HL-60/S4 treated with phorbol 12-myristate 13-acetate at 8.2 ng/mL for 4 days and 3 days (cell line): ENCODE measurements around the gene MRPL20.
"Not testable (repeated sequence)": the region's sequence is repeated elsewhere in the genome, so short reads cannot be mapped to it uniquely, and the experiment has no call there.

Experiments
- in situ Hi-C: fragments of 300-500 bp; cut with MboI; formaldehyde crosslinking; loops from 2 replicates; pipeline ENCODE4 v1.15.0; 2022; ENCODE audit warnings: low sequenced_read_pairs

The MRPL20 gene

DNA sequence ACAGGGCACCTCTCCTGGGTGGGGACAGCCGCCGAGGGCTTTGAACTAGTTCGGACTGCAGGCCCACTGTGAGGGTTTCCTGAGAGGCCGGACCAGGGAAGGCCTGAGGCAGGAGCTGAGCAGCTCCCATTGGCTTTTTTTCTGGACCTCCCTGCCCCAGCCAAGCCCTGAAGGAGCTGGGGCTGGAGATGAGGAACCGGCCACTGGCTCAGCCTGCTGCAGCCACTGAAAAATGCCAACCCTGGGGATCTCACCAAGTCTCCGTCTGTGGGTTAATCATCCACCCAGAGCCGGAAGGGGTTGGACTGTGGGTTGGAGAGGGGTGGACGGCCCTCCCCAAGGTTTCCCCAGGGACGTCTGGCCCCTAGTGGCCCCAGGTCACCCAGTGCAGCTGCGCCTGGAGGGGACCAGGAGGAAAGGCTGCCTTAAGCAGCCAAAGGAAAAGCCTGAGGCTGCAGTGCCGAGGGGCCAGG is 30.8 kb upstream of the MRPL20 start:
- in situ Hi-C loops = no loop called here

GRCh38 chr1:1437033-1437903 is 30.2 kb upstream of the MRPL20 start:
- in situ Hi-C loops = no loop called here

- in situ Hi-C loops = no loop called here
Measured at GRCh38 chr1:1436630-1437032, 29.5 kb upstream of the MRPL20 start.

- in situ Hi-C loops = no loop called here
Measured at GRCh38 chr1:1435911-1436629, 29.0 kb upstream of the MRPL20 start.

DNA sequence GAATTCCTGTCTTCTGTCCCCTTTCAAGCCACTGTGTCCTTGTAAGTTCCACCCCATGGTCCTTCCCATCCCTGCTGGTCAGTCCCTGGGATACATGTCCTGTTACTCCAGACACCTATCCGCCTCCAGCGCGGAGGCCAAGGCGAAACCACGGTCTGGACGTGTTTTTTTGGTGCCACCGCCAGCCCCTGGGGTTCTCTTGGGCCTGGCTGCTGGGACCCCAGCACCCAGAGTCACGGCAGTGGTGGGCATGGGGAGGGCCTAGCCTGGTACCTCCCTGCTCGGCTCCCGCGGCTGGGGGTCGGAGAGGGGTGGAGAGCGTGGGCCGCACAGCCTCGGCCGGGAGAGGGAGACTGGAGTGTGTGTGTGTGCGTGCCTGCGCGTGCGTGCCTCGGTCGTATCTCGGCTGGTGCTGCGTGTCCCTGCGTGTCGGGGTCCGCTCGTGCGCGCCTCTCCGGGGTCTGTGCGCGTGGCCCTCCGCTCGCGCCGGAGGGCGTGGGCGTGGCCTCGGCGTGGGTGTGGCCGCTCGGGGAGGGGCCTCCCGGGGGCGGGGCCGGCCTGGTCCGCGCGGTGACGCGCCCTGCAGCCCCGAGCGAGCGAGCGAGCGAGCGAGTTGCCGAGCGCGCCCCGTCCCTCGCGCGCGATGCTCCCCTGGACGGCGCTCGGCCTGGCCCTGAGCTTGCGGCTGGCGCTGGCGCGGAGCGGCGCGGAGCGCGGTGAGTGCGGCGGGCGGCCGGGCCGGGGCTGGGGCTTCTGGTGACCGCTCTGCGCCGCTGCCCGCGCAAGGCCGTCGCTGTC is 28.2 kb upstream of the MRPL20 start, which contains the start of gene VWA1:
Gene VWA1, plus strand, starts transcription at position 585 of the 798 bp plus-strand sequence. Its CDS starts 59 bp downstream, at position 644.
- in situ Hi-C loops = no loop called here

- in situ Hi-C loops = no loop called here
Measured at GRCh38 chr1:1434824-1435105, 27.7 kb upstream of the MRPL20 start.

- in situ Hi-C loops = no loop called here
Measured at GRCh38 chr1:1434131-1434823, 27.2 kb upstream of the MRPL20 start.

DNA sequence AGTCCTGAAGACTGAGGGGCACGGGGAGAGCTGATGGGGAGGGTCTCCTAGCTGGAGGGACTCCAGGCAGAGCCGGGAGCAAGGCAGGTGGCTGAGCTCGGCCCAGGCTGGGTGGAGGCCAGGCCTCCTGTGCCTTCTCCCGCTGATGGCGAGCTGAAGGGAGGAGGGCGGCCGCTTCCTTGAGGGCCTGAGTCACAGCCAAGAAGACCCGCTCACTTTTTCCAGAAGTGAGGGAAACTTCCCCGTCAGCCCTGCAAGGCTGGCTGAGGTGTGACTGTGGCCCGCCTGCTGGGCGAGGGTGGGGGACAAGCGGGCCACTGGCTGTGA is 26.7 kb upstream of the MRPL20 start:
- in situ Hi-C loops = no loop called here

- in situ Hi-C loops = no loop called here
Measured at GRCh38 chr1:1432951-1433803, 26.1 kb upstream of the MRPL20 start.

DNA sequence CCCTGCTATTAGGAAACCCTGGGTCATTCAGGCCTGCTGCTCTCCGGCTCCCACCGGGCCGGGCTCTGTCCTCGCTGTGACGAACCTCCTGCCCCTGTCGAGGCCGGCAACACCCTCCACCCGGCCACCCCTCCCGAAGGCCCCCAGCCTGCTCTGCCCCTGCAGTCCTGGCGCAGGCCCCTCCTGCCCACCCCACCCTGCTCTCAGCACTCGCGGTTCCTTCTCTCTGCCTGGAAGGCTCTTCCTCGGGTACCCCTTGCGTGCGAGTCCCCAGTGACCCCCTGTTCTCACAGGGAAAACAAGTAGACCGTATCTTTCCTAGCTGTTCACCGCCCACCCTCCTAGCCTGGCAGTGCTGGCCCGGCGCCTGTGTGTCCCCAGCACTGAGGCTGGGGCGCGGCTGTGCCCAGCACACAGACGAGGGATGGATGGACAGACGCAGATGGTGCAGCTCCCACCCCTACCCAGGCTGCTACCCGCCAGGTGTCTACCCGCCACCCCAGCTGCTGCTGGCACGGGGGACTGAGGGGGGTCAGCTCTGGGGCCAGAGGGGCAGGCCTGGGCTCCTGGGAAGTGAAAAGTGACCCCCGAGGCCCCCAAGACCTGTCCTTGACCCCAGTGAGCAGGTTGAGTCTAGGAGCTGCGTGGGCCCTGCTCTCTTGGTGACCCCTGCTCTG is 25.3 kb upstream of the MRPL20 start:
- in situ Hi-C loops = no loop called here

DNA sequence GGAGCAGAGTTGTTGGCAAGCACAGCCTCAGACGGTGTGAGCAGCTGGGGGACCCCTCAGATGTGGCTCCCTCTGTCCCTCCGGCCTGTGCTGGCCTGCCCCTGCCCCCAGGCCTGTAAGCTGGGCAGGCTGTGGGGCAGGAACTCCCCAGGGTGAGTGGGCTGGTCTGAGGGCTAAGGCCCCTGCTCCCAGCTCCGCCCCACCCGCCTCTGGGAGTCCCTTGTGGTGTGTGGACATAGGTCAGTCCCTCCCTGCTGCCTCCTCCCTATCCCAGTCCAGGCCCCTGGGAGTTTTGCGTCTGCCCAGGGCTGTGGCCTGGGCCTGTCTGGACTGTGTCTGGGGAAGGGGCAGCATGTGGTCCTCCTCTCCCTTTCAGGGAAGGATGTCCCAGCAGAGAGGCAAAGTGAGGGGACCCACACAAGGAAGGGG is 24.8 kb upstream of the MRPL20 start:
- in situ Hi-C loops = no loop called here

DNA sequence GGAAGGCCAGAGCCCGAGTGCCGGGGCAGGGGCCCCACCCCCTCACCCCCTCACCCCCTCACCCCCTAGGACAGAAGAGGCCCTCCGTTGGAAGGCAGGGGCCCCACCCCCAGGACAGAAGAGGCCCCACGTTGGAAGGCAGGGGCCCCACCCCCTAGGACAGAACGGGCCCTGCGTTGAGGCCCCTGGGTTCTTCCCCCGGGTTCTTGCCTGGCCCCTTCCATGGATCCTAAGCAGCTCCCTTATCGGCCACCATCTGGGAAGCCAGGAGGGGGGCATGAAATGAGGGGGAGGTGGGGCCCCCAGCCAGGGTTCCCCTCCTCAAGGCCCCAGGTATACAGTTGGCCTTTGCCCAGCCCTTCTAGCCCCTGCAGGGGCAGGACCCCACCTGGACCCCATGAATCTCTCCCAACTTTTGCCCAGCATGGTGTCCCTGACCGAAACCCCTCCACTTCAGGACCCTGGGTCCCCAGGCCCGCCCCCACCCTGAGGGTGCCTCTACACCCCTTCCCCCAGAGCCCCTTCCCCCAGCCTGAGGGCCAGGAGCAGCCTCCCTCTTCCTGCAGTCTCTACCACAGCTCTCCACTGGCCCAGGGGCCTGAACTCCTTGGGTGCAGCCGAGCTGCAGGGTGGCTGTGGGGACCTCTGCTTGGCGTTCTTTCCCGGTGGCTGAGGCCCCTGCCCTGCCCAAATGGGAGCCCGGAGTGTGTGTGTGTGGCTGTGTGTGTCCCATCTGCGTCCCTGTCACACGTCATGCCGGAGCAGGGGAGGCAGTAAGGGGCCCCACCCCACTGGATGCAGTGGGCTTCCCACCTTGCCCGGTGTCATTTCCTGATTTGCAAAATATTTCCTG is 24.1 kb upstream of the MRPL20 start:
- in situ Hi-C loops = no loop called here

DNA sequence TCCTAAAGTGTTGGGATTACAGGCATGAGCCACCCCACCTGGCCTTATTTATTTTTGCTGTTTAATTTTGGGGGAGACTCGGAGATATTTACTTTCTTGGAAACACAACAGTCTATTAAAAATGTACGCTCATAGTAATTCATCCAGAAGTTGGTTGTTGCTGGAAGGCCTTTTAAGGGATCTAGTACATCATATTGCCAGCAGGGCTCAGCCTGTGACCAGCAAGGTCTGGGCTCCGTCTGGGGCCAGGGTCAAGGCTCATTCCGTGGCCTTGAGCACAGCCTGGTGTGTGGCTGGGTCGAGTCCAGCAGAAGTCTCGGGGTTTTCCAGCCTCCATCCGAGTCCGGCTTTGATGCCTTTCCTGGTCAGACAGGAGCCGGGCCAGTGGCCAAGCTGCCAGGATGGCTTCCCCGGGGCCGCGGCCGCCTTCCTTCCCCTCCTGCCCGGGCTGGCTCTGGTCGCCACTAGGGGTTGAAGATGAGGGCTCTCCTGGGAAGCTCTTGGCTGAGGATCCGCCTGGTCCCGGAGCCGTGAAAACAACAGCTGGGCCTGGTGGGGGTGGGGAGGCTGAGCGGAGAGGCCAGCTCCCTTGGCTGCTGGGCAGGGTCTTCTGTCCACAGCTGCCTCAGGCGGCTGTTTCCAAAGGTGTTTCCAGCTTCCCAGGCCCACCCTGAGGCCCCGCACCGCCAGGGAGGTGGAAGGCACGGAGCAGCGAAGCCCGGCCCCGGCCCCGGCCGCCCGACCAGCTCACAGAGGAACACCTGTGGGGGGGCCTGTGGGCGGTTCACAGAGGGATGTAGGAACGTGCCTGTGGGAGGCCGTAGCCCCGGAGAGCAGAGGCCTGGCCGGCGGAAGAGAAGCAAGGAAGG is 23.3 kb upstream of the MRPL20 start:
- in situ Hi-C loops = no loop called here

- in situ Hi-C loops = no loop called here
Measured at GRCh38 chr1:1429671-1430073, 22.6 kb upstream of the MRPL20 start.

DNA sequence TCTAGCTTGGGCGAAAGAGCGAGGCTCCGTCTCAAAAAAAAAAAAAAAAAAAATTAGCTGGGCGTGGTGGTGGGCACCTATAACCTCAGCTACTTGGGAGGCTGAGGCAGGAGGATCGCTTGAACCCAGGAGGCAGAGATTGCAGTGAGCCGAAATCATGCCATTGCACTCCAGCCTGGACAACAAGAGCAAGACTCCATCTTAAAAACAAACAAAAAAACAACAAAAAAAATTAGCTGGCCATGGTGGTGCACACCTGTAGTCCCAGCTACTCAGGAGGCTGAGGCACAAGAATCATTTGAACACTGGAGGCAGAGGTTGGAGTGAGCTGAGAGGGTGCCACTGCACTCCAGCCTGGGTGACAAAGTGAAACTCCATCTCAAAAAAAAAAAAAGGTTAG is 21.9 kb upstream of the MRPL20 start:
- in situ Hi-C loops = not testable (repeated sequence)

DNA sequence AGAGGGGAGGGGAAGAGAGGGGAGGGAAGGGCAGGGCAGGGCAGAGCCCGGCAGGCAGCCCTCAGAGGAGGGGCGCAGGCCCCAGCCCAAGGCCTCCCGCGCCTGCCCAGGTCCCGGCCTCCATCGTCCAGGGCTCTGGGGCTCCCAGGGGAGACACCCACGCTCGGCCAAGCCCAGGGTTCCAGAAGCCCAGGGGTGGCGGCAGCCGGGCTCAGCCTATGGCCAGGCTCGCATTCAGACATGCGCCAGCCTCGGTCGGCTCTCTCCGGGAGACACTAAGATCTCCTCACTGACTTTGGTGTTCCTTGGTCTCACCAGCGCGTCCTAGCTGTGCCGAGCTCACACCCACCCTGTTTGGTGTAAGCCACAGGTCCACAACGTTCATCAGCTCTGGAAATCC is 21.1 kb upstream of the MRPL20 start:
- in situ Hi-C loops = no loop called here

DNA sequence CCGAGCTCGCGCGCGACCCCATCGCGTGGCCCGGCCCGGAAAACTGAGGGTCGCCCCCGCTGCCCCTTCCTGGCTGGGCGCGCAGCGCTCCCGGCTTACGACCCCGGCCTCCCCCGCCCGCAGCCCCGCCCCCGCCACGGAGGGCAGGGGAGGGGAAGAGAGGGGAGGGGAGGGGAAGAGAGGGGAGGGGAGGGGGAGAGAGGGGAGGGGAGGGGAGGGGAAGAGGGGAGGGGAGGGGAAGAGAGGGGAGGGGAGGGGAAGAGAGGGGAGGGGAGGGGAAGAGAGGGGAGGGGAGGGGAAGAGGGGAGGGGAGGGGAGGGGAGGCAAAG is 20.7 kb upstream of the MRPL20 start:
- in situ Hi-C loops = no loop called here
